ENCODE data around the gene DLG2.

GRCh38 chr11:84691830-84692229, 935.3 kb downstream of the DLG2 start:
- TF ChIP-seq CTCF (IDR thresholded peaks at IDR 0.05; ENCODE audit: low read length) = no peak
- no peak for TF ChIP-seq EZH2 (optimal IDR thresholded peaks at IDR 0.05; ENCODE audit: low read depth, low read length)
- TF ChIP-seq EZH2phosphoT487 (IDR thresholded peaks at IDR 0.05; ENCODE audit: low read length) = no peak

Data from MM.1S (cell line).